ENCODE data around the gene CPEB2.
"Not testable (repeated sequence)": the region's sequence is repeated elsewhere in the genome, so short reads cannot be mapped to it uniquely, and the experiment has no call there.

CPEB2 gene

GRCh38 chr4:15063341-15063740 is 61.1 kb downstream of the CPEB2 start:
- DNase-seq: no peak

GRCh38 chr4:15065516-15065915 is 63.2 kb downstream of the CPEB2 start:
- DNase-seq: no peak

- no peak for DNase-seq
Observed at GRCh38 chr4:15066140-15066539, 63.9 kb downstream of the CPEB2 start.

- no peak for DNase-seq
Observed at GRCh38 chr4:15068298-15068697, 66.0 kb downstream of the CPEB2 start.

- no peak for DNase-seq
Observed at GRCh38 chr4:15075875-15076274, 73.6 kb downstream of the CPEB2 start.

- no peak for DNase-seq
Observed at GRCh38 chr4:15077969-15078368, 75.7 kb downstream of the CPEB2 start.

GRCh38 chr4:15078682-15079642 is 76.7 kb downstream of the CPEB2 start:
- DNase-seq: no peak

GRCh38 chr4:15084780-15085179 is 82.5 kb downstream of the CPEB2 start:
- DNase-seq: no peak

- DNase-seq: not testable (repeated sequence)
Observed at GRCh38 chr4:15085762-15086161, 83.5 kb downstream of the CPEB2 start.

GRCh38 chr4:15086259-15086658 is 84.0 kb downstream of the CPEB2 start:
- DNase-seq: not testable (repeated sequence)

GRCh38 chr4:15088394-15089035 is 86.2 kb downstream of the CPEB2 start:
- no peak for DNase-seq

GRCh38 chr4:15089979-15090378 is 87.7 kb downstream of the CPEB2 start:
- no peak for DNase-seq

GRCh38 chr4:15100380-15100779 is 98.1 kb downstream of the CPEB2 start:
- no peak for DNase-seq

GRCh38 chr4:15100994-15101695 is 98.9 kb downstream of the CPEB2 start:
- DNase-seq: no peak

- DNase-seq: no peak
Observed at GRCh38 chr4:15104825-15105224, 102.5 kb downstream of the CPEB2 start.

GRCh38 chr4:15106399-15106798 is 104.1 kb downstream of the CPEB2 start:
- DNase-seq: no peak

GRCh38 chr4:15109600-15109999 is 107.3 kb downstream of the CPEB2 start:
- DNase-seq: no peak

GRCh38 chr4:15110120-15110571 is 107.9 kb downstream of the CPEB2 start:
- no peak for DNase-seq

- no peak for DNase-seq
Observed at GRCh38 chr4:15116509-15117079, 114.3 kb downstream of the CPEB2 start.

GRCh38 chr4:15117270-15117946 is 115.1 kb downstream of the CPEB2 start:
- no peak for DNase-seq

- DNase-seq: no peak
Observed at GRCh38 chr4:15118292-15118691, 116.0 kb downstream of the CPEB2 start.
